Astrocyte of the cerebellum (primary cell): Measurements from ENCODE around the gene KCNAB1.

Source experiments
- DNase-seq: peaks from one replicate; pipeline ENCODE4 v3.0.0-alpha.2; 2011; ENCODE audit warnings: low read depth
- H3K4me3 ChIP-seq: 2 replicates; pipeline ENCODE4 v1.5.1; 2011; ENCODE audit warnings: mild to moderate bottlenecking, low read depth, low read length, moderate library complexity
- in situ Hi-C: cut with HindIII; loops from 2 replicates; pipeline ENCODE4 v1.10.0; 2017; ENCODE audit warnings: low sequenced_read_pairs
- TF ChIP-seq, protein P1 (sequence below): IDR thresholded peaks from 2 replicates; pipeline ENCODE4 v1.5.1; 2012; ENCODE audit warnings: low read length, low read depth, moderate library complexity, mild to moderate bottlenecking; ENCODE audit errors: missing control alignments

The KCNAB1 gene

DNA sequence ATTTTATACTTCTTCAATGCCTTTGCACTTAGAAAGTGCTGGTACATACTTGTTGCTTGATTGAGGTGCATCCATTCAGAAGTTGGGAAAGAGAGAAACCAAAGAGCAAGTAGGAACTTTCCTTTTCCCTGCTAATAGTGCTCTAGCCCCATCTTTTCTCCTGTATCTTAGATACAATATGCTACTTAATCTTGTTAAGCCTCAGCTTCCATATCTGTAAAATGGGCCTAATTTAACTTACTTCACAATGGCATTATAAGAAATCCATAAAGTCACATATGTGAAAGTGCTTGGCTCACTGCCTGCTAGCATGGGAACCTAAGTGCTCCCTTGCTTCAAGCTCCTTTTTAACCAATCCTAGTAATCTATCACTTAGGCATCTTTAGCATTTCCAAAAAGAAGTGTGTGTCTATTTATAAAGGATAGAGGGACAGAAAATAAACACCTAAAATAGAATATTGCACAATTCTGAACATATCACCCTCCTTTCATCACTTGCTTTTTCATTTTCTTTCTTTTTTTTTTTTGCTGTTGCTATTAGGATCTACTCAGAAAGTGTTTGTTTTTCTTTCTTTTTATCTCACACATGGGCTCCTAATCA is 28.1 kb downstream of the KCNAB1 start:
- DNase-seq = no peak
- H3K4me3 ChIP-seq = no peak overlapping the region
- TF ChIP-seq, protein P1, sequence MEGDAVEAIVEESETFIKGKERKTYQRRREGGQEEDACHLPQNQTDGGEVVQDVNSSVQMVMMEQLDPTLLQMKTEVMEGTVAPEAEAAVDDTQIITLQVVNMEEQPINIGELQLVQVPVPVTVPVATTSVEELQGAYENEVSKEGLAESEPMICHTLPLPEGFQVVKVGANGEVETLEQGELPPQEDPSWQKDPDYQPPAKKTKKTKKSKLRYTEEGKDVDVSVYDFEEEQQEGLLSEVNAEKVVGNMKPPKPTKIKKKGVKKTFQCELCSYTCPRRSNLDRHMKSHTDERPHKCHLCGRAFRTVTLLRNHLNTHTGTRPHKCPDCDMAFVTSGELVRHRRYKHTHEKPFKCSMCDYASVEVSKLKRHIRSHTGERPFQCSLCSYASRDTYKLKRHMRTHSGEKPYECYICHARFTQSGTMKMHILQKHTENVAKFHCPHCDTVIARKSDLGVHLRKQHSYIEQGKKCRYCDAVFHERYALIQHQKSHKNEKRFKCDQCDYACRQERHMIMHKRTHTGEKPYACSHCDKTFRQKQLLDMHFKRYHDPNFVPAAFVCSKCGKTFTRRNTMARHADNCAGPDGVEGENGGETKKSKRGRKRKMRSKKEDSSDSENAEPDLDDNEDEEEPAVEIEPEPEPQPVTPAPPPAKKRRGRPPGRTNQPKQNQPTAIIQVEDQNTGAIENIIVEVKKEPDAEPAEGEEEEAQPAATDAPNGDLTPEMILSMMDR = no peak
- in situ Hi-C loops = no loop called here

DNA sequence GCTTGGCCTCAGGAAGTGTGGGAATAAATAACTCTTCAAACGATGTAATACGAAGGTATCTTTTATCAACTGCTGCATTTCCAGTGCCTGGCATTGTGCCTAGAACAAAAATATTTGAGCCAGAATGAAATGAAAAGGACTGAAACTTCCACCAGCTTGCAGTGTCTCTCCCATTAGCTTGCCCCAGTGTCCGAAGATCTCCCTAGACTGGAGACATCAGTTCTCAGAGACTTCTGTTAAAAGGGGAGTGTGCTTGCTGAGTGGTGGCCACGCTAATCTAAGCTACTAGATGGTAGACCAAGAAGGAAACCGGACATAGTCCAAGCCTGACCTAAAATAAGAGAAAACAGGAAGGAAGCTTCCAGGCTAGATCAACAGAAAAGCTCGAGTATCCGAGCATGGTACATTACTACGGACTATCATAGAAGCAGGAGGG is 28.6 kb downstream of the KCNAB1 start:
- TF ChIP-seq, protein P1 = no peak
- no peak overlapping the region for H3K4me3 ChIP-seq
- DNase-seq = no peak
- in situ Hi-C loops = no loop called here

DNA sequence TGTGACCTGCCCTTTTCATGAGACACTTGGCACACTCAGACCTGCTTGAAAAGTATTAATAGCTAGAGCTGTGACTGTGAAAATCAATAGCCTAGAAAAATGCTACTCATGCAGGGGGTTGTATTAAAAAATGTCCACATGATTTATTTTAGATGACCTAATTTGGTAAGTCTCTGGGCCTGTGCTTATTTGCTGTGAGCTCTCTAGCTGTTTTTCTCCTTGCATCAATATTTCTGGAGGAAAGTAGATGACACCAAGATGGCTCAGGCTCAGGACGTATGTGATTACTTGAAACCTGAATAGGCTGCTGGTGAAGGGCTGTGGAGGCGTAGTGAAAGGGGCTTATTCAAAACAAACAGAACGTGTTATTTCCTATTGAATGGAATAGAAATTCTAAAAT is 29.5 kb downstream of the KCNAB1 start:
- TF ChIP-seq, protein P1 = no peak
- in situ Hi-C loops = no loop called here
- DNase-seq = no peak
- no peak overlapping the region for H3K4me3 ChIP-seq

DNA sequence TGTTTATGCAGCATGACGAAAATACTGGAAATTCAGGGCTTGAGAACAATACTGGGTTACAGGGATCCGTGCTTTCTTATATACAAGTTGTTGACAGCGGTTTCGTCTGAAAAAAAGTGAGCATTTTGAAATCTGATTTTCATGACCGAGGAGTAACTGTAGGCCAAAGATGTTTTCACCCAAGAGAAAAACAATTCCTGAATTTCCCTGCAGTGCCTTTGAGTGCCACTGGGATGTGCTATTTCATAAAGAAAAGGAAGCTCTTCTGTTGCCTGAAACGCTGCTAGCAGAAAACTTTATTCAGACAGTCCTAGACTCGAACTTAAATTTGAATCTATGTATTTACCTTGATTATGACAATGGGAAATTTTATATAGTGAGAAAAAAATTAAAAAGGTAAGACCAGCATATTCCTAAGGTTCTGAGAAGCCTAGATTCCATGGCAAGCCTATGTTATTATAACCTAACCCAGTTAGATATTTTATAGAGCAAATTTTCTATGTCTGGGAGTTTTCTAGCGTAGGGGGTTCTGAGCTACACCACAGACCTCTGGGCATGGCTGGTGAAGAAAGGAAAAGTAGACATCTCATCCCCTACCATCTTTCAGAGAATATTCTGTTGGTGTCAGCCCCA is 30.2 kb downstream of the KCNAB1 start:
- TF ChIP-seq, protein P1 = peak; percentile 90
- peak; percentile 58 for DNase-seq
- in situ Hi-C loops = no loop called here
- no peak overlapping the region for H3K4me3 ChIP-seq

DNA sequence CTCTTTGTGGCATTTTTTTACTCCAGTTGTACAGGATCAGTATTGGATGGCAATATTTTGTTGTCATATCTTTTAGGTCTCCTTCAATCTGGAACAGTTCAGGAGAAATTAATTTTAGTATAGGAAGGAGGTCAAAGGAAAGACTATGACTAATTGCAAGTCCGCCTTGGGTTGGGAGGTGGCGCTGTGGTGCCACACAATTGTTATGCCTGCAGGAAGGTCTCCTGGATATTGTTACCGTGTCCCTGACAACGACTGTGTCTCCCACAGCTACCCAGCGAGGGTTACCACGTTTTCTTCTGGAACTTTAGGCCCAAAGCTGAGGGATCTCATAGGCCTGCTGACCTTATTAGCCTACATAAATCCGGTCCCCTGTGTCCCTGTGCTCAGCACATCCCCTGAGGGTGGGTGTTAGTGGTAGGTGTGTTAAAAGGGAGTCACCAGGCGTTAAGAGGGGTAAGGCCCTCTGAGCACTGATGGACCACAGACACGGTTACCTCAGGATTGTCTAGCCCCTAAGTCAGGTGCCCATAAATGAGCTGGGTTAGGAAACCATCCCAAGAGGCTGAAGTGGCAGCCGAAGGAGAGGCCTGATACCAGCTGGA is 31.5 kb downstream of the KCNAB1 start:
- in situ Hi-C loops = no loop called here
- no peak overlapping the region for H3K4me3 ChIP-seq
- peak; percentile 44 for DNase-seq
- TF ChIP-seq, protein P1 = peak; percentile 79

DNA sequence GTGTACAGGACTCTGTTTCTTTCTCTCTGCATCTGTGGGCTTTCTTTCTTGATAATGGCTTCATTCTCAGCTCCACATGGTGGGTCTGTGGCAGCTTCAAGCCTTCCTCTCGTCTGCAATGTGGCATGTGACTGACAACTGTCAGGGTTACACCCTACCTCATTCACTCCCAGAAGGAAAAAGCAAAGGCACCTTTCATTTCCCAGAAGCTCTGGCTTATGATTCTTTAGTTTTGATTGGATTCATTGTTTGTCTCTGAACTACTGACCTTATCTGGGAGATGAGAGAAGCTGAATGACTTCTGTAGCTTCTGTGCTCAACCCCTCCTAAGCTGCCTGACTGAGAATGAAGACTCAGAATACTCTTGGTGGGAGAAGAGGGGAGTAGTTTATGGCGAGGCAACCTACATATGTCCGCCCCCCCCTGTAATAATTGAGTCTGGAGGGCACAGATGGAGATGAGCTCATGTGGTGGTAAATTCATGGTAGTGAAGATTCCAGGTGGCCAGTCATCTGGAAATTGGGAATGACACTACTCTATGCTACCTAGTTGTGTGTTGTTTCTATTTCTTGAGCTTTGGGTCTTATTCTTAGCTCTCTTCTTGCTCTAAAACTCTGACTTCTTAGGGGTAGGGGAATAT is 38.4 kb downstream of the KCNAB1 start:
- in situ Hi-C loops = no loop called here
- no peak for DNase-seq
- TF ChIP-seq, protein P1 = no peak
- no peak overlapping the region for H3K4me3 ChIP-seq
